Measurements from ENCODE around the gene MAD1L1. TPM values are rescaled to one million over a fixed set of nuclear protein-coding genes. Genes with fewer than 3 reads are reported as not detected.
"Not testable (repeated sequence)": the region's sequence is repeated elsewhere in the genome, so short reads cannot be mapped to it uniquely, and the experiment has no call there.

MAD1L1 gene
- total RNA-seq, 1 donor from 2014 or later, result 32.2 TPM

GRCh38 chr7:1892011-1892965 lies 340.5 kb downstream of the MAD1L1 start:
- no peak for DNase-seq (ENCODE audit: low spot score)

GRCh38 chr7:1890289-1891235 lies 342.2 kb downstream of the MAD1L1 start:
- DNase-seq (ENCODE audit: low spot score), result no peak

- no peak for DNase-seq (ENCODE audit: low spot score)
These were observed 343.1 kb downstream of the MAD1L1 start for GRCh38 chr7:1889556-1890181.

- no peak for DNase-seq (ENCODE audit: low spot score)
These were observed 343.7 kb downstream of the MAD1L1 start for GRCh38 chr7:1889091-1889490.

- no peak for DNase-seq (ENCODE audit: low spot score)
These were observed 344.3 kb downstream of the MAD1L1 start for GRCh38 chr7:1888425-1888824.

GRCh38 chr7:1887251-1887650 lies 345.5 kb downstream of the MAD1L1 start:
- no peak for DNase-seq (ENCODE audit: low spot score)

- no peak for DNase-seq (ENCODE audit: low spot score)
These were observed 346.2 kb downstream of the MAD1L1 start for GRCh38 chr7:1886361-1887064.

- DNase-seq (ENCODE audit: low spot score), result no peak
These were observed 347.1 kb downstream of the MAD1L1 start for GRCh38 chr7:1885465-1886226.

GRCh38 chr7:1884583-1885350 lies 348.0 kb downstream of the MAD1L1 start:
- DNase-seq (ENCODE audit: low spot score), result no peak

GRCh38 chr7:1883834-1884582 lies 348.7 kb downstream of the MAD1L1 start:
- no peak for DNase-seq (ENCODE audit: low spot score)

- no peak for DNase-seq (ENCODE audit: low spot score)
These were observed 349.5 kb downstream of the MAD1L1 start for GRCh38 chr7:1883031-1883761.

GRCh38 chr7:1882451-1882850 lies 350.3 kb downstream of the MAD1L1 start:
- DNase-seq (ENCODE audit: low spot score), result no peak

- DNase-seq (ENCODE audit: low spot score), result no peak
These were observed 350.8 kb downstream of the MAD1L1 start for GRCh38 chr7:1881946-1882345.

- not testable (repeated sequence) for DNase-seq (ENCODE audit: low spot score)
These were observed 356.1 kb downstream of the MAD1L1 start for GRCh38 chr7:1876641-1877040.

GRCh38 chr7:1875392-1876199 lies 357.1 kb downstream of the MAD1L1 start:
- DNase-seq (ENCODE audit: low spot score), result not testable (repeated sequence)

- DNase-seq (ENCODE audit: low spot score), result not testable (repeated sequence)
These were observed 358.0 kb downstream of the MAD1L1 start for GRCh38 chr7:1874590-1875391.
